Measurements from ENCODE around the gene UBE2D2. TPM values are rescaled to one million over a fixed set of nuclear protein-coding genes. Genes with fewer than 3 reads are reported as not detected.
"Not testable (repeated sequence)": the region's sequence is repeated elsewhere in the genome, so short reads cannot be mapped to it uniquely, and the experiment has no call there.

UBE2D2 gene
- polyA plus RNA-seq, 1 donor from 2014 or later: 118 TPM

GRCh38 chr5:139526309-139527089 lies 34.6 kb upstream of the UBE2D2 start:
- H2AFZ ChIP-seq (ENCODE audit: low read depth, low read length); H3K36me3 ChIP-seq (ENCODE audit: insufficient read depth, low read length); H3K79me2 ChIP-seq (replicated peaks; ENCODE audit: insufficient read depth, low read length); H3K9me3 ChIP-seq (ENCODE audit: low read length); H3K9me2 ChIP-seq (ENCODE audit: insufficient read depth, low read length); H3F3A ChIP-seq (ENCODE audit: insufficient read depth, low read length, poor library complexity, severe bottlenecking); H3K9ac ChIP-seq (ENCODE audit: low read length); H3K27me3 ChIP-seq (ENCODE audit: insufficient read depth, low read depth, low read length); H3K4me2 ChIP-seq (ENCODE audit: low read length); H3K4me3 ChIP-seq (ENCODE audit: low read length); H4K20me1 ChIP-seq (ENCODE audit: insufficient read depth); H3K27ac ChIP-seq (ENCODE audit: low read length): not testable (repeated sequence)

GRCh38 chr5:139527090-139527470 lies 34.1 kb upstream of the UBE2D2 start:
- not testable (repeated sequence) for H3K4me3 ChIP-seq (ENCODE audit: low read length)

DNA sequence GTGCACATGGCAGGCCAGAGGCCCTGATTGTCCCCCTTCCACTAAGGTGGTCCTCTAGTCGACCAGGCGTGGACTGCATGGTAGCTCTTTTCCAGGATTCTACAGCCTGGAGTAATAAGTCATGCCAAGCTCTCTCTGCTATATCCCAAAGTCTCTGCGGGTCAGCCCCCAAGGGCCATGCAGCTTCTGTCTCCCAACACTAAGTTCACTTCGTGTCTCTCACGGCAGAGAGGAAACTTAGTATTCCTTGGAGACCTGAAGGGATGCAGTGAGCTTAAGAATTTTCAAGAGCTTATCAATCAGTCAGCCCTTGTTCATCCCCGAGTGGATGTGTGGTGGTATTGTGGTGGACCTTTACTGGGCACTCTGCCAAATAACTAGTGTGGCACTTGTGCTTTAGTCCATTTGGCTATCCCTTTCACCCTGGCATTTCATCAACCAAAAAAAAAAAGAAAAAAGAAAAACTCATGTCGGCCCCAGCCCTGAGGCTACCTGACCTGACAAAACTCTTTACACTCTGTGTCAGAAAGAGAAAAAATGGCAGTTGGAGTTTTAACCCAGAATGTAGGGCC lies 33.2 kb upstream of the UBE2D2 start:
- H3K4me2 ChIP-seq (ENCODE audit: low read length); H3K9ac ChIP-seq (ENCODE audit: low read length); H3F3A ChIP-seq (ENCODE audit: insufficient read depth, low read length, poor library complexity, severe bottlenecking); H3K4me3 ChIP-seq (ENCODE audit: low read length); H3K9me3 ChIP-seq (ENCODE audit: low read length); H3K36me3 ChIP-seq (ENCODE audit: insufficient read depth, low read length); H3K9me2 ChIP-seq (ENCODE audit: insufficient read depth, low read length); H3K79me2 ChIP-seq (replicated peaks; ENCODE audit: insufficient read depth, low read length); H3K27me3 ChIP-seq (ENCODE audit: insufficient read depth, low read depth, low read length); H2AFZ ChIP-seq (ENCODE audit: low read depth, low read length); H4K20me1 ChIP-seq (ENCODE audit: insufficient read depth); H3K27ac ChIP-seq (ENCODE audit: low read length): not testable (repeated sequence)

More at GRCh38 chr5:139527090-139527470, 34.1 kb upstream of the UBE2D2 start:
- H4K20me1 ChIP-seq (ENCODE audit: insufficient read depth); H3K9me2 ChIP-seq (ENCODE audit: insufficient read depth, low read length); H3K4me2 ChIP-seq (ENCODE audit: low read length); H3K9me3 ChIP-seq (ENCODE audit: low read length); H3K79me2 ChIP-seq (replicated peaks; ENCODE audit: insufficient read depth, low read length); H3K27me3 ChIP-seq (ENCODE audit: insufficient read depth, low read depth, low read length); H3K9ac ChIP-seq (ENCODE audit: low read length); H3K36me3 ChIP-seq (ENCODE audit: insufficient read depth, low read length); H3F3A ChIP-seq (ENCODE audit: insufficient read depth, low read length, poor library complexity, severe bottlenecking); H2AFZ ChIP-seq (ENCODE audit: low read depth, low read length); H3K27ac ChIP-seq (ENCODE audit: low read length): not testable (repeated sequence)

GRCh38 chr5:139528695-139529094 lies 32.4 kb upstream of the UBE2D2 start:
- H3K27me3 ChIP-seq (ENCODE audit: insufficient read depth, low read depth, low read length); H3K9ac ChIP-seq (ENCODE audit: low read length); H3F3A ChIP-seq (ENCODE audit: insufficient read depth, low read length, poor library complexity, severe bottlenecking); H3K9me3 ChIP-seq (ENCODE audit: low read length); H3K27ac ChIP-seq (ENCODE audit: low read length); H3K4me2 ChIP-seq (ENCODE audit: low read length); H2AFZ ChIP-seq (ENCODE audit: low read depth, low read length); H3K36me3 ChIP-seq (ENCODE audit: insufficient read depth, low read length); H4K20me1 ChIP-seq (ENCODE audit: insufficient read depth); H3K79me2 ChIP-seq (replicated peaks; ENCODE audit: insufficient read depth, low read length); H3K9me2 ChIP-seq (ENCODE audit: insufficient read depth, low read length); H3K4me3 ChIP-seq (ENCODE audit: low read length): not testable (repeated sequence)

GRCh38 chr5:139530079-139530478 lies 31.1 kb upstream of the UBE2D2 start:
- H3K9me2 ChIP-seq (ENCODE audit: insufficient read depth, low read length); H3K9ac ChIP-seq (ENCODE audit: low read length); H3K27ac ChIP-seq (ENCODE audit: low read length); H3K27me3 ChIP-seq (ENCODE audit: insufficient read depth, low read depth, low read length); H3K4me2 ChIP-seq (ENCODE audit: low read length); H3K79me2 ChIP-seq (replicated peaks; ENCODE audit: insufficient read depth, low read length); H3K36me3 ChIP-seq (ENCODE audit: insufficient read depth, low read length); H3F3A ChIP-seq (ENCODE audit: insufficient read depth, low read length, poor library complexity, severe bottlenecking); H2AFZ ChIP-seq (ENCODE audit: low read depth, low read length); H3K9me3 ChIP-seq (ENCODE audit: low read length); H4K20me1 ChIP-seq (ENCODE audit: insufficient read depth); H3K4me3 ChIP-seq (ENCODE audit: low read length): not testable (repeated sequence)
